Erythroblast (primary cell): ENCODE measurements around the gene AHRR.
"Not testable (repeated sequence)": the region's sequence is repeated elsewhere in the genome, so short reads cannot be mapped to it uniquely, and the experiment has no call there.

Source experiments
- GATA1 ChIP-seq: IDR thresholded peaks from 2 replicates; pipeline ENCODE4 v1.6.1; 2011; ENCODE audit warnings: low read depth, mild to moderate bottlenecking, control low read depth, low read length, moderate library complexity
- POLR2A ChIP-seq: IDR thresholded peaks from 2 replicates; pipeline ENCODE4 v1.6.1; 2011; ENCODE audit warnings: mild to moderate bottlenecking, low read length

- TF ChIP-seq POLR2A, GATA1: not testable (repeated sequence)
Observed at GRCh38 chr5:290200-290599, 31.3 kb upstream of the AHRR start.
